ENCODE data around the gene SCN2B. TPM values are rescaled to one million over a fixed set of nuclear protein-coding genes. Genes with fewer than 3 reads are reported as not detected.

The SCN2B gene
- total and polyA plus RNA-seq, 8 donors, result 0.04 to 0.31 (median 0.06) TPM

- intact Hi-C loops (cut with DNase I), result no loop called here
- ATAC-seq (no peak), FAIRE-seq (no peak), DNase-seq (no peak)
- H3K36me3 ChIP-seq, result no peaks in the 10 kb centered on the region
- no peaks in the 10 kb centered on the region for H3K4me1 ChIP-seq
- H3K4me3 ChIP-seq, result no peak overlapping the region
- no peak for TF ChIP-seq CTCF (IDR thresholded peaks at IDR 0.05)
- no peak overlapping the region for H3K27ac ChIP-seq
- no peaks in the 10 kb centered on the region for H3K27me3 ChIP-seq
- 74 to 79% methylated on average over 8 of the region's 8 CpGs for WGBS, 2 donors
- H3K9me3 ChIP-seq, result no peaks in the 10 kb centered on the region
These were observed 51.4 kb downstream of the SCN2B start for GRCh38 chr11:118124929-118125535.

- no peak overlapping the region for H3K4me3 ChIP-seq
- intact Hi-C loops (cut with DNase I), result no loop called here
- DNase-seq, result no peak
- FAIRE-seq, result no peak
- WGBS, 2 donors, result 86 to 93% methylated on average over 1 of the region's 1 CpG
- no peaks in the 10 kb centered on the region for H3K27me3 ChIP-seq
- TF ChIP-seq CTCF (IDR thresholded peaks at IDR 0.05), result no peak
- ATAC-seq, result no peak
- H3K27ac ChIP-seq, result no peak overlapping the region
- no peaks in the 10 kb centered on the region for H3K9me3 ChIP-seq
- H3K4me1 ChIP-seq, result no peaks in the 10 kb centered on the region
- no peaks in the 10 kb centered on the region for H3K36me3 ChIP-seq
These were observed 55.6 kb downstream of the SCN2B start for GRCh38 chr11:118120793-118121192.

- no peaks in the 10 kb centered on the region for H3K27me3 ChIP-seq
- TF ChIP-seq CTCF (IDR thresholded peaks at IDR 0.05), result no peak
- H3K9me3 ChIP-seq, result no peaks in the 10 kb centered on the region
- H3K4me1 ChIP-seq, result no peaks in the 10 kb centered on the region
- 76 to 82% methylated on average over 9 of the region's 9 CpGs for WGBS, 2 donors
- DNase-seq, result no peak
- H3K36me3 ChIP-seq, result no peaks in the 10 kb centered on the region
- ATAC-seq, result no peak
- H3K27ac ChIP-seq, result no peak overlapping the region
- intact Hi-C loops (cut with DNase I), result no loop called here
- H3K4me3 ChIP-seq, result no peak overlapping the region
- no peak for FAIRE-seq
These were observed 58.4 kb downstream of the SCN2B start for GRCh38 chr11:118117790-118118601.

GRCh38 chr11:118115048-118115447 is 61.4 kb downstream of the SCN2B start:
- no peak overlapping the region for H3K27ac ChIP-seq
- no peak for ATAC-seq
- no peaks in the 10 kb centered on the region for H3K4me1 ChIP-seq
- no peaks in the 10 kb centered on the region for H3K9me3 ChIP-seq
- intact Hi-C loops (cut with DNase I), result no loop called here
- DNase-seq, result no peak
- no peak overlapping the region for H3K4me3 ChIP-seq
- no peak for FAIRE-seq
- no peak for TF ChIP-seq CTCF (IDR thresholded peaks at IDR 0.05)
- H3K36me3 ChIP-seq, result no peaks in the 10 kb centered on the region
- no peaks in the 10 kb centered on the region for H3K27me3 ChIP-seq
- 81 to 91% methylated on average over 7 of the region's 7 CpGs for WGBS, 2 donors

- TF ChIP-seq CTCF (IDR thresholded peaks at IDR 0.05), result no peak
- H3K4me1 ChIP-seq, result no peaks in the 10 kb centered on the region
- no peaks in the 10 kb centered on the region for H3K9me3 ChIP-seq
- FAIRE-seq, result no peak
- WGBS, 2 donors, result 33 to 39% methylated on average over 1 of the region's 1 CpG
- intact Hi-C loops (cut with DNase I), result no loop called here
- no peak for ATAC-seq
- H3K4me3 ChIP-seq, result no peak overlapping the region
- H3K36me3 ChIP-seq, result no peaks in the 10 kb centered on the region
- DNase-seq, result no peak
- no peaks in the 10 kb centered on the region for H3K27me3 ChIP-seq
- H3K27ac ChIP-seq, result no peak overlapping the region
These were observed 62.2 kb downstream of the SCN2B start for GRCh38 chr11:118114266-118114665.

All from pancreas (tissue), 10 donors.